HL-60 (cell line): Measurements from ENCODE around the gene SCD.

Experiments
- GABPA ChIP-seq: IDR thresholded peaks from 2 replicates; pipeline ENCODE4 v1.6.1; 2012; ENCODE audit warnings: low read depth
- POLR2AphosphoS5 ChIP-seq: IDR thresholded peaks from 2 replicates; pipeline ENCODE4 v1.6.1; 2012; ENCODE audit warnings: low read depth
- SPI1 ChIP-seq: IDR thresholded peaks from 2 replicates; pipeline ENCODE4 v1.6.1; 2012; ENCODE audit warnings: low read depth, mild to moderate bottlenecking, borderline replicate concordance
- TF ChIP-seq, protein P1 (sequence below): IDR thresholded peaks from one replicate; pipeline ENCODE4 v1.5.1; 2011; ENCODE audit warnings: low read length, control low read depth, inconsistent platforms; ENCODE audit not compliant: insufficient read depth
- TF ChIP-seq, protein P2 (sequence below): IDR thresholded peaks from 2 replicates; pipeline ENCODE4 v1.6.1; 2012; ENCODE audit warnings: low read depth; ENCODE audit not compliant: insufficient replicate concordance

DNA sequence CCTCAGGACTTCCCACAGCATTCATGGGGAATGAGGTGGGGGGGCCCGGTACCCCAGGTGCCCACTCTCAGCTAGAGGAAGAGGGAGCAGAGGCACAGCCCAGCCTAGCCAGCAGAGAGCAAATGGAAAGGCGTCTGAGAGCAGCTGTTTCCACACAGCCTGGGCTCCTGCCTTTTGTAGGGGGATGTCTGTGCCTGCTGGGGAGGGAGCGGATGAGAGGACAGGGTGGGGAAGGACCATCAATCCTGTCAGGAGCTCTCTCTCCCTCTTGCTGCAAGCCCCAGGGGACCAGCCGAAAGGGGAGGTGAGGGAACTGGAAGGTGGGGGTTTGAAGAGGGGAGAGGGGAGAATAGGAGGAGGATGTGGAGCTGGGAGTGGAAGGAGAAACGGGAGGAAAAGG is 17.0 kb upstream of the SCD start, which contains the start of gene PKD2L1:
- TF ChIP-seq POLR2AphosphoS5 (no peak), GABPA (no peak), SPI1 (no peak)
- TF ChIP-seq, protein P1, sequence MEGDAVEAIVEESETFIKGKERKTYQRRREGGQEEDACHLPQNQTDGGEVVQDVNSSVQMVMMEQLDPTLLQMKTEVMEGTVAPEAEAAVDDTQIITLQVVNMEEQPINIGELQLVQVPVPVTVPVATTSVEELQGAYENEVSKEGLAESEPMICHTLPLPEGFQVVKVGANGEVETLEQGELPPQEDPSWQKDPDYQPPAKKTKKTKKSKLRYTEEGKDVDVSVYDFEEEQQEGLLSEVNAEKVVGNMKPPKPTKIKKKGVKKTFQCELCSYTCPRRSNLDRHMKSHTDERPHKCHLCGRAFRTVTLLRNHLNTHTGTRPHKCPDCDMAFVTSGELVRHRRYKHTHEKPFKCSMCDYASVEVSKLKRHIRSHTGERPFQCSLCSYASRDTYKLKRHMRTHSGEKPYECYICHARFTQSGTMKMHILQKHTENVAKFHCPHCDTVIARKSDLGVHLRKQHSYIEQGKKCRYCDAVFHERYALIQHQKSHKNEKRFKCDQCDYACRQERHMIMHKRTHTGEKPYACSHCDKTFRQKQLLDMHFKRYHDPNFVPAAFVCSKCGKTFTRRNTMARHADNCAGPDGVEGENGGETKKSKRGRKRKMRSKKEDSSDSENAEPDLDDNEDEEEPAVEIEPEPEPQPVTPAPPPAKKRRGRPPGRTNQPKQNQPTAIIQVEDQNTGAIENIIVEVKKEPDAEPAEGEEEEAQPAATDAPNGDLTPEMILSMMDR = no peak
- TF ChIP-seq, protein P2, sequence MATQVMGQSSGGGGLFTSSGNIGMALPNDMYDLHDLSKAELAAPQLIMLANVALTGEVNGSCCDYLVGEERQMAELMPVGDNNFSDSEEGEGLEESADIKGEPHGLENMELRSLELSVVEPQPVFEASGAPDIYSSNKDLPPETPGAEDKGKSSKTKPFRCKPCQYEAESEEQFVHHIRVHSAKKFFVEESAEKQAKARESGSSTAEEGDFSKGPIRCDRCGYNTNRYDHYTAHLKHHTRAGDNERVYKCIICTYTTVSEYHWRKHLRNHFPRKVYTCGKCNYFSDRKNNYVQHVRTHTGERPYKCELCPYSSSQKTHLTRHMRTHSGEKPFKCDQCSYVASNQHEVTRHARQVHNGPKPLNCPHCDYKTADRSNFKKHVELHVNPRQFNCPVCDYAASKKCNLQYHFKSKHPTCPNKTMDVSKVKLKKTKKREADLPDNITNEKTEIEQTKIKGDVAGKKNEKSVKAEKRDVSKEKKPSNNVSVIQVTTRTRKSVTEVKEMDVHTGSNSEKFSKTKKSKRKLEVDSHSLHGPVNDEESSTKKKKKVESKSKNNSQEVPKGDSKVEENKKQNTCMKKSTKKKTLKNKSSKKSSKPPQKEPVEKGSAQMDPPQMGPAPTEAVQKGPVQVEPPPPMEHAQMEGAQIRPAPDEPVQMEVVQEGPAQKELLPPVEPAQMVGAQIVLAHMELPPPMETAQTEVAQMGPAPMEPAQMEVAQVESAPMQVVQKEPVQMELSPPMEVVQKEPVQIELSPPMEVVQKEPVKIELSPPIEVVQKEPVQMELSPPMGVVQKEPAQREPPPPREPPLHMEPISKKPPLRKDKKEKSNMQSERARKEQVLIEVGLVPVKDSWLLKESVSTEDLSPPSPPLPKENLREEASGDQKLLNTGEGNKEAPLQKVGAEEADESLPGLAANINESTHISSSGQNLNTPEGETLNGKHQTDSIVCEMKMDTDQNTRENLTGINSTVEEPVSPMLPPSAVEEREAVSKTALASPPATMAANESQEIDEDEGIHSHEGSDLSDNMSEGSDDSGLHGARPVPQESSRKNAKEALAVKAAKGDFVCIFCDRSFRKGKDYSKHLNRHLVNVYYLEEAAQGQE = no peak
